ENCODE results near the gene AP2A1. TPM values are rescaled to one million over a fixed set of nuclear protein-coding genes. Genes with fewer than 3 reads are reported as not detected.

Gene AP2A1
- total and polyA plus RNA-seq, 9 of the 15 experiments (the other 6 are each of a cell fraction or from before 2014, with no cell fraction given) = 0.55 to 150 (median 31.9) TPM

- Histone ChIP-seq H3K79me2 (ENCODE audit: control insufficient read depth, insufficient read depth, low read length) (peaks cover 9% of the 10 kb centered on the region), H3K36me3 (ENCODE audit: control insufficient read depth, insufficient read depth, low read length) (no peaks in the 10 kb centered on the region), H4K20me1 (replicated peaks; ENCODE audit: control insufficient read depth, insufficient read depth, low read length) (no peaks in the 10 kb centered on the region), H3K9me3 (replicated peaks; ENCODE audit: control insufficient read depth, insufficient read depth, low read depth, low read length) (no peaks in the 10 kb centered on the region), H3K27ac (ENCODE audit: extremely low read depth, low read depth, low read length) (peak overlapping the region; percentile 68; the same call in 2 of the 3 replicates), H3K27me3 (ENCODE audit: control insufficient read depth in 2 of 2, insufficient read depth in 2 of 2, low read length in 2 of 2) (no peaks in the 10 kb centered on the region), H3K9me1 (ENCODE audit: control insufficient read depth, insufficient read depth, low read length) (no peaks in the 10 kb centered on the region), H3K4me2 (ENCODE audit: insufficient read depth, low read length) (peak overlapping the region; percentile 21; the same call in 1 of the 2 replicates), H3K9ac (ENCODE audit: insufficient read depth in 1 of 2, low read depth in 2 of 2, low read length in 2 of 2) (peak overlapping the region; percentile 36 to 47; a peak in 3 of 4 replicates), H3K4me3 (no peak overlapping the region), H3K4me1 (replicated peaks in 1 of 2; ENCODE audit: control insufficient read depth in 2 of 2, insufficient read depth in 2 of 2, low read length in 2 of 2) (peaks cover 6 to 38% of the 10 kb centered on the region in 2 experiments), H2AFZ (ENCODE audit: low read depth, low read length) (peak overlapping the region; percentile 87)
- no peak for DNase-seq (ENCODE audit: extremely low read depth in 1 of 4, low spot score in 3 of 4)
- no peak for ATAC-seq
- TF ChIP-seq ZNF316 (IDR thresholded peaks at IDR 0.05) = 0 out of 2 replicates have a peak, but pooled peaks have one; percentile 13
- no peak for TF ChIP-seq MBD1 (CRISPR knock-in tag; IDR thresholded peaks at IDR 0.05)
- peak; percentile 76 for TF ChIP-seq ZNF512 (tag; IDR thresholded peaks at IDR 0.05)
- no peak for TF ChIP-seq ZBTB43 (CRISPR knock-in tag; IDR thresholded peaks at IDR 0.05)
- TF ChIP-seq HNRNPL (IDR thresholded peaks at IDR 0.05; ENCODE audit: low read depth, low read length) = no peak
- TF ChIP-seq AFF1 (IDR thresholded peaks at IDR 0.05; ENCODE audit: low read depth in 1 of 2, partially characterized antibody in 2 of 2) = peak in 1 of 2 experiments; percentile 22
- intact Hi-C loops (cut with micrococcal nuclease) (no loop called here), in situ Hi-C loops (cut with MboI) (no loop called here)
- 83% methylated on average over 1 of the region's 1 CpG for WGBS (ENCODE audit: insufficient coverage, low coverage, missing lambda C conversion rate)
- no peak for FAIRE-seq
- CTCF ChIA-PET (ENCODE audit: low intra/inter-chr PET ratio) = no interaction called here
- no TSS peak for BruUV-seq (replicated peaks)
- POLR2A ChIA-PET = interaction anchor here (0.9 to 1.2 kb wide), 4 partner anchors 12 to 138 kb away, joined by 4 to 6 read pairs (median 5); no protein-coding TSS in a partner anchor
These were observed 47.2 kb downstream of the AP2A1 start for GRCh38 chr19:49814010-49814409.
